Vagina (tissue), 2 donors: ENCODE measurements around the gene GIGYF2. TPM values are rescaled to one million over a fixed set of nuclear protein-coding genes. Genes with fewer than 3 reads are reported as not detected.

Experiments
- DNase-seq, 2 donors: peaks; one replicate each; pipeline ENCODE4 v3.0.0-alpha.2; 2017; ENCODE audit errors: extremely low spot score in 2 of 2
- H3K27ac ChIP-seq: fragments of 200-600 bp; sonication (generic); one replicate; pipeline ENCODE4 v1.5.1; 2019
- H3K27me3 ChIP-seq: fragments of 200-600 bp; sonication (generic); one replicate; pipeline ENCODE4 v1.5.1; 2019
- H3K36me3 ChIP-seq, 2 donors: fragments of 200-600 bp; sonication (generic); one replicate each; pipeline ENCODE4 v1.5.1; 2017 to 2019
- H3K4me1 ChIP-seq: fragments of 200-600 bp; sonication (generic); one replicate; pipeline ENCODE4 v1.5.1; 2019
- H3K4me3 ChIP-seq, 2 donors: fragments of 200-600 bp; sonication (generic); 1 replicate in 1 of 2; 2 replicates in 1 of 2; pipeline ENCODE4 v1.5.1; 2016 to 2019
- H3K9me3 ChIP-seq: fragments of 200-600 bp; sonication (generic); one replicate; pipeline ENCODE4 v1.5.1; 2019
- POLR2A ChIP-seq, 2 donors: fragments of 450-650 bp; IDR thresholded peaks; one replicate each; pipeline ENCODE4 v1.6.1; 2017; ENCODE audit warnings: antibody characterized with exemption in 2 of 2, mild to moderate bottlenecking in 2 of 2, moderate library complexity in 2 of 2
- POLR2AphosphoS5 ChIP-seq, 2 donors: sonication (generic); formaldehyde crosslinking; IDR thresholded peaks; one replicate each; pipeline ENCODE4 v1.9.0; 2017; ENCODE audit warnings: antibody characterized with exemption in 2 of 2, mild to moderate bottlenecking in 2 of 2, low read depth in 1 of 2; ENCODE audit not compliant: insufficient read depth in 1 of 2
- intact Hi-C: fragments of 100-400 bp; cut with DNase I; formaldehyde crosslinking; loops from one replicate; pipeline ENCODE4 v1.15.1; 2023
- total RNA-seq: library from RNA; depleted of rRNA; stranded (reverse); fragments of >200 nt; gene quantifications from one replicate; pipeline ENCODE4 v1.2.3, GENCODE V29; 2016
- TF ChIP-seq, protein P1 (sequence below), 3 experiments: fragments of 450-650 bp in 2 of 3; fragments of 200-600 bp in 1 of 3; sonication (generic) in 1 of 3; IDR thresholded peaks; one replicate each; pipeline ENCODE4 v1.5.1; 2017 to 2019; ENCODE audit warnings: antibody characterized with exemption in 3 of 3, mild to moderate bottlenecking in 2 of 3, moderate library complexity in 2 of 3

The GIGYF2 gene
- total RNA-seq, 1 donor from 2014 or later: 69.0 TPM

DNA sequence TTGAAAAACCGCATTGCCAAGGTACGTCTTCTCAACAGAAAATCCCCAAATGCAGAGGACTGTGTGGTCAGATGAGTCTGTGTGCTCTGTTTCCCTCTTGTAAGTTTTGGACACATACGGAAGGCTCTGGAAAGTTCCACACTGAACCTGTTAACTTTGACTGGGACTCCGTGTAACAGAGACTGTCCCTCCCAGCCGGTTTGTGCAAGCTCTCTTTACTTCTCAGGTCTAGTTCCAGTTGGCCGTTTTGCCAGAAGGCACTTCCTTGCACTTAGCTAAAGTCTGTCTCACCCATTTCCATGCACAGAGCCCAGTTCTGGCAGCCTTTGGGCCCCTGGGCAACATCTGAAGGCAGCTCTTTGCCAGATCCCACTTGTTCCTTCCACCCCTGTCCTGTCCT, 41.7 kb upstream of the GIGYF2 start:
- Histone ChIP-seq H3K4me1 (no peaks in the 10 kb centered on the region), H3K4me3 (no peak overlapping the region), H3K27me3 (no peaks in the 10 kb centered on the region), H3K36me3 (no peaks in the 10 kb centered on the region), H3K27ac (no peak overlapping the region), H3K9me3 (no peaks in the 10 kb centered on the region)
- intact Hi-C loops: no loop called here
- no peak for TF ChIP-seq POLR2AphosphoS5 (IDR thresholded peaks at IDR 0.05; ENCODE audit: insufficient read depth in 1 of 2, low read depth in 1 of 2)
- no peak for DNase-seq

DNA sequence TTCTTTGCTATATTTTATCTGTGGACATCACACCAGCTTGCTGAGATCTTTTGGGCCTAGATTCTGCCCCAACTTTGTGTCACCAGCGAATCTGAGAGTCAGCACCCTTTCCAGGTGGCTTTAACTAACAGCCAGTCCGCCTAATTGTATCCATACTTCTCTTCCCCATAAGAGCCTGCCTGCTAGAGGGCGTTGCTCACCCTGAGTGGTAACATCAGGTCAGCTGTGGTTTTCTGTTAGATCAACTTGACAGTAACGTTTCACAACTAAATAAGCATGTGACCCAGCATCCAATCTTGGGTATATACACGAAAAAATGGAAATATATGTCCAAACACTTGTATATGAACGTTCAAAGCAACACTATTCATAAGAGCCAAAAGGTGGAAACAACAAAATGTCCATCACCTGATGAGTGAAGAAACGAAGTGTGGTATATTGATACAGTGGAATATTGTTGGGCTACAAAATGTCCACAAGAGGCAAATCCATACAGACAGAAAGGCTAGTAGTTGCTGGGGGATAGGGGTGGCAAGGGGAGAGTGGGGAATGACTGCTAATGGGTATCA, 38.8 kb upstream of the GIGYF2 start:
- H3K9me3 ChIP-seq: no peaks in the 10 kb centered on the region
- no peaks in the 10 kb centered on the region for H3K27me3 ChIP-seq
- no peaks in the 10 kb centered on the region for H3K4me1 ChIP-seq
- TF ChIP-seq POLR2AphosphoS5 (IDR thresholded peaks at IDR 0.05; ENCODE audit: insufficient read depth in 1 of 2, low read depth in 1 of 2): no peak
- TF ChIP-seq POLR2A (IDR thresholded peaks at IDR 0.05): no peak
- TF ChIP-seq, protein P1, sequence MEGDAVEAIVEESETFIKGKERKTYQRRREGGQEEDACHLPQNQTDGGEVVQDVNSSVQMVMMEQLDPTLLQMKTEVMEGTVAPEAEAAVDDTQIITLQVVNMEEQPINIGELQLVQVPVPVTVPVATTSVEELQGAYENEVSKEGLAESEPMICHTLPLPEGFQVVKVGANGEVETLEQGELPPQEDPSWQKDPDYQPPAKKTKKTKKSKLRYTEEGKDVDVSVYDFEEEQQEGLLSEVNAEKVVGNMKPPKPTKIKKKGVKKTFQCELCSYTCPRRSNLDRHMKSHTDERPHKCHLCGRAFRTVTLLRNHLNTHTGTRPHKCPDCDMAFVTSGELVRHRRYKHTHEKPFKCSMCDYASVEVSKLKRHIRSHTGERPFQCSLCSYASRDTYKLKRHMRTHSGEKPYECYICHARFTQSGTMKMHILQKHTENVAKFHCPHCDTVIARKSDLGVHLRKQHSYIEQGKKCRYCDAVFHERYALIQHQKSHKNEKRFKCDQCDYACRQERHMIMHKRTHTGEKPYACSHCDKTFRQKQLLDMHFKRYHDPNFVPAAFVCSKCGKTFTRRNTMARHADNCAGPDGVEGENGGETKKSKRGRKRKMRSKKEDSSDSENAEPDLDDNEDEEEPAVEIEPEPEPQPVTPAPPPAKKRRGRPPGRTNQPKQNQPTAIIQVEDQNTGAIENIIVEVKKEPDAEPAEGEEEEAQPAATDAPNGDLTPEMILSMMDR (IDR thresholded peaks at IDR 0.05): no peak
- H3K27ac ChIP-seq: no peak overlapping the region
- DNase-seq: no peak
- H3K36me3 ChIP-seq: no peaks in the 10 kb centered on the region
- intact Hi-C loops: no loop called here
- H3K4me3 ChIP-seq: no peak overlapping the region

DNA sequence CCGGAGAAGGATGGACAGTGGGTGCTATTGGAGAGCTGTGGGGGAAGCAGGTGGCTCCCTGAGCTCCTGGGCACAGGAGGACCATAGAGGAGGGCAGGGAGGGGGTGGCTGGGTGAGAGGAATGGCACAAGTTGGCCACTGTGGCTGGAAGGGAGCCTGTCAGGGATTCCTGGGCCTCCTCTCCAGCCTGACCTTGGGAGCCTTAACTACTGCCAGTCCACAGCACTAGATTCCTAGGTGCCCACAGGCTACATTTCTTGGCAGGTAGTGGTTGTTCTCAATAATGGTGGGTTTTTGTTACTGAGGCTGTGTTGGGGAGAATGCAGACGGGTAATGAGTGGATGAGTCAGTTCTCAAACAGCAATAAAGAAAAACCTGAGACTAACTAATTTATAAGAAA, 37.8 kb upstream of the GIGYF2 start:
- H3K36me3 ChIP-seq: no peaks in the 10 kb centered on the region
- no peak overlapping the region for H3K27ac ChIP-seq
- H3K9me3 ChIP-seq: no peaks in the 10 kb centered on the region
- no peak overlapping the region for H3K4me3 ChIP-seq
- H3K4me1 ChIP-seq: no peaks in the 10 kb centered on the region
- no peaks in the 10 kb centered on the region for H3K27me3 ChIP-seq
- TF ChIP-seq POLR2A (IDR thresholded peaks at IDR 0.05) (no peak), POLR2AphosphoS5 (IDR thresholded peaks at IDR 0.05; ENCODE audit: insufficient read depth in 1 of 2, low read depth in 1 of 2) (no peak)
- TF ChIP-seq, protein P1 (IDR thresholded peaks at IDR 0.05): no peak
- intact Hi-C loops: no loop called here
- no peak for DNase-seq

DNA sequence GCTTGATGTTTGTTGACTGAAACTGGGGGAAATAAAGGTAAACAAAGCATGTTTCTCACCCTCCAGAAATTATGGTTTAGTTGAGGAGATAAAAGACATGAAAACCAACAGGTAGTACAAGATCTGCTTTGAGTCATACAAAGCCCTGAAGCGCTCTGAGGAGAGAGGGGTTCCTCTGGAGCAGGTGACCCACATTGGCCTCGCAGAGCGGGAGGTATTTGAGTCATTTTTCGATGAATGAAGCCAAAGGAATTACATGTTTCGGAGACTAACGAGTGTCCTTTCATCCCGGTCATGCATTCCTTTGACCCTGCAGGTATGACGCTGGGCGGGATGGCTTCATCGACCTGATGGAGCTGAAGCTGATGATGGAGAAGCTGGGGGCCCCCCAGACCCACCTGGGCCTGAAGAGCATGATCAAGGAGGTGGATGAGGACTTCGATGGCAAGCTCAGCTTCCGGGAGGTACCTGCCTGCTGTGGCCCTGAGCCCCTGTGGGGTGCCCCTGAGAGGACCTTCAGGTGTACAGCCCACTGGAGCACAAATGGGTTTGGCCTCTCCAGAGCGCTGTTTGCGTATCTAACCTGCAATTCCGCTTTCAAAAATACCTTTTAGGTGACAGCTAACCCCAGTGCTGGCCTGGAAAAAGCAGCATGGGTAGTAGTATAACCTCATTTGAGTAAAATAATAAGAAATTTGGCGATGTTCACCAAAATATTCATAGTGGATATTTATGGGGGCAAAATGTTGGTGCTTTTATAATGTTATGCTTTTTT, 34.5 kb upstream of the GIGYF2 start:
- intact Hi-C loops: no loop called here
- TF ChIP-seq POLR2AphosphoS5 (IDR thresholded peaks at IDR 0.05; ENCODE audit: insufficient read depth in 1 of 2, low read depth in 1 of 2) (no peak), POLR2A (IDR thresholded peaks at IDR 0.05) (no peak)
- TF ChIP-seq, protein P1 (IDR thresholded peaks at IDR 0.05): no peak
- Histone ChIP-seq H3K27me3 (no peaks in the 10 kb centered on the region), H3K4me3 (no peak overlapping the region), H3K4me1 (no peaks in the 10 kb centered on the region), H3K9me3 (no peaks in the 10 kb centered on the region), H3K27ac (no peak overlapping the region), H3K36me3 (no peaks in the 10 kb centered on the region)
- DNase-seq: no peak

DNA sequence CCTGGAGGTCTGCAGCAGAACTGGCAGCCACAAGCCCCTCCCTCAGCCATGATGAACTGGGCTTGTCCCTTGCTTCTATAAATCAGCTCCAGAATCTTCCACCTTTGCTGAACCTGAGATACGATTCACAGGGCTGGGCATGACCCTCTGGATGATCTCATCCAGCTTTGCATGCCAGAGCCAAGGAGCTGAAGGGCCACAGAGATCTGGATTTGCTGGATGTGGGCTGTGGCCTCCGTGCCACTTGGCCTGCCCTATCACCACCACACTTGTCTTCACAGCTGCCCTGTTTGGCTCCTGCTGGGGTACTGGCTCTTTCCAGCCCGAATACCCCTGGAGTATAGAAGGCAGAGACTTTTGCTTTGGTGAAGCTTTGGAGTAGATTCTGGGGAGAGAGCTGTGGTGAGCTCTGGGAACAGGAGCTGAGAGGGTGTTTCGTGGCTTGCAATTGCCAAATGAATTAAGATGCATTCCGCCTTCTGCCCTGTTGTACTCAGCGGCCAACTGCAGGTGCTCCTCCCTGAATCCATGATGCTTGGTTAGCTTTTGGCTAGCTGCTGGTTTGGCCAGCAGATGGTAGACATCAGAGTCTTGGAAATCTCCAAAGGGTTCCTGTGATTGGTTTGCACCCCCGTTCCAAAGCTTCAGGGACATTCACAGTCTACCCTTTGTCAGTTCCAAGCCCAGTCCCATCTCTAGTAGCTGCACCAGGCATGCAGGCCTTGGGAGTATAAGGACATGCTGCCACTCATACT, 30.9 kb upstream of the GIGYF2 start:
- intact Hi-C loops: no loop called here
- TF ChIP-seq POLR2AphosphoS5 (IDR thresholded peaks at IDR 0.05; ENCODE audit: insufficient read depth in 1 of 2, low read depth in 1 of 2) (no peak), POLR2A (IDR thresholded peaks at IDR 0.05) (no peak)
- TF ChIP-seq, protein P1 (IDR thresholded peaks at IDR 0.05): no peak
- Histone ChIP-seq H3K36me3 (no peaks in the 10 kb centered on the region), H3K4me1 (no peaks in the 10 kb centered on the region), H3K4me3 (no peak overlapping the region), H3K27ac (no peak overlapping the region), H3K9me3 (no peaks in the 10 kb centered on the region), H3K27me3 (no peaks in the 10 kb centered on the region)
- DNase-seq: no peak
